Measurements from ENCODE around the gene ENPP3. TPM values are rescaled to one million over a fixed set of nuclear protein-coding genes. Genes with fewer than 3 reads are reported as not detected.

The ENPP3 gene
- total RNA-seq, 1 experiment from 2014 or later, result not detected

- ChIA-PET CTCF (interaction anchor here (0.7 to 2.0 kb wide), 5 partner anchors 29 to 293 kb away, joined by 3 to 6 read pairs (median 5); partner anchors contain the start of gene MED23), POLR2A (interaction anchor here (0.9 kb wide), 1 partner anchor 28 kb away, joined by 3 read pairs; the partner anchor contains the start of gene MED23)
- H3K27ac Mint-ChIP-seq (ENCODE audit: low read depth, unreplicated experiment), result no peak overlapping the region
- no peaks in the 10 kb centered on the region for H3K36me3 Mint-ChIP-seq (ENCODE audit: insufficient read depth, unreplicated experiment)
- no peaks in the 10 kb centered on the region for H3K9me3 Mint-ChIP-seq (ENCODE audit: unreplicated experiment)
- intact Hi-C loops (cut with micrococcal nuclease), result no loop called here
- no peaks in the 10 kb centered on the region for H3K27me3 Mint-ChIP-seq (ENCODE audit: insufficient read depth, unreplicated experiment)
- peaks cover 14% of the 10 kb centered on the region for H3K4me1 Mint-ChIP-seq (ENCODE audit: insufficient read depth, unreplicated experiment)
- no peak for TF ChIP-seq CTCF (IDR thresholded peaks at IDR 0.05; ENCODE audit: unreplicated experiment)
- DNase-seq (ENCODE audit: unreplicated experiment), result no peak
- BruUV-seq (replicated peaks), result no TSS peak
- no peak overlapping the region for H3K4me3 Mint-ChIP-seq (ENCODE audit: unreplicated experiment)
Measured at GRCh38 chr6:131656667-131657066, 19.6 kb downstream of the ENPP3 start.

- no peak for TF ChIP-seq CTCF (IDR thresholded peaks at IDR 0.05; ENCODE audit: unreplicated experiment)
- Mint-ChIP-seq H3K36me3 (ENCODE audit: insufficient read depth, unreplicated experiment) (no peaks in the 10 kb centered on the region), H3K4me3 (ENCODE audit: unreplicated experiment) (no peak overlapping the region), H3K4me1 (ENCODE audit: insufficient read depth, unreplicated experiment) (peaks cover 13% of the 10 kb centered on the region), H3K27me3 (ENCODE audit: insufficient read depth, unreplicated experiment) (no peaks in the 10 kb centered on the region), H3K9me3 (ENCODE audit: unreplicated experiment) (no peaks in the 10 kb centered on the region), H3K27ac (ENCODE audit: low read depth, unreplicated experiment) (no peak overlapping the region)
- intact Hi-C loops (cut with micrococcal nuclease), result no loop called here
- ChIA-PET CTCF (interaction anchor here (0.5 to 2.0 kb wide), 5 partner anchors 29 to 784 kb away, joined by 3 to 6 read pairs (median 5); partner anchors contain the start of gene MED23), POLR2A (interaction anchor here (0.9 kb wide), 1 partner anchor 29 kb away, joined by 3 read pairs; the partner anchor contains the start of gene MED23)
- no peak for DNase-seq (ENCODE audit: unreplicated experiment)
- no TSS peak for BruUV-seq (replicated peaks)
Measured at GRCh38 chr6:131657222-131657621, 20.1 kb downstream of the ENPP3 start.

GRCh38 chr6:131657630-131658111, 20.6 kb downstream of the ENPP3 start:
- Mint-ChIP-seq H3K36me3 (ENCODE audit: insufficient read depth, unreplicated experiment) (no peaks in the 10 kb centered on the region), H3K27me3 (ENCODE audit: insufficient read depth, unreplicated experiment) (no peaks in the 10 kb centered on the region), H3K4me1 (ENCODE audit: insufficient read depth, unreplicated experiment) (peaks cover 8% of the 10 kb centered on the region), H3K27ac (ENCODE audit: low read depth, unreplicated experiment) (no peak overlapping the region), H3K9me3 (ENCODE audit: unreplicated experiment) (no peaks in the 10 kb centered on the region), H3K4me3 (ENCODE audit: unreplicated experiment) (no peak overlapping the region)
- no TSS peak for BruUV-seq (replicated peaks)
- intact Hi-C loops (cut with micrococcal nuclease), result no loop called here
- CTCF ChIA-PET, result interaction anchor here (0.5 to 2.4 kb wide), 6 partner anchors 29 to 785 kb away, joined by 3 to 13 read pairs (median 6); partner anchors contain the start of gene MED23
- POLR2A ChIA-PET, result interaction anchor here (0.9 kb wide), 1 partner anchor 29 kb away, joined by 3 read pairs; the partner anchor contains the start of gene MED23
- DNase-seq (ENCODE audit: unreplicated experiment), result peak; percentile 9
- no peak for TF ChIP-seq CTCF (IDR thresholded peaks at IDR 0.05; ENCODE audit: unreplicated experiment)

GRCh38 chr6:131658287-131658686, 21.2 kb downstream of the ENPP3 start:
- ChIA-PET CTCF (interaction anchor here (2.0 to 2.4 kb wide), 2 partner anchors 30 to 256 kb away, joined by 6 to 13 read pairs; partner anchors contain the start of gene MED23), POLR2A (no interaction called here)
- Mint-ChIP-seq H3K36me3 (ENCODE audit: insufficient read depth, unreplicated experiment) (no peaks in the 10 kb centered on the region), H3K27ac (ENCODE audit: low read depth, unreplicated experiment) (no peak overlapping the region), H3K4me3 (ENCODE audit: unreplicated experiment) (no peak overlapping the region), H3K9me3 (ENCODE audit: unreplicated experiment) (no peaks in the 10 kb centered on the region), H3K27me3 (ENCODE audit: insufficient read depth, unreplicated experiment) (no peaks in the 10 kb centered on the region), H3K4me1 (ENCODE audit: insufficient read depth, unreplicated experiment) (peaks cover 8% of the 10 kb centered on the region)
- intact Hi-C loops (cut with micrococcal nuclease), result no loop called here
- BruUV-seq (replicated peaks), result no TSS peak
- no peak for TF ChIP-seq CTCF (IDR thresholded peaks at IDR 0.05; ENCODE audit: unreplicated experiment)
- DNase-seq (ENCODE audit: unreplicated experiment), result no peak
